NCI-H146 (cell line): ENCODE results near the gene ADAMTS17.
"Not testable (repeated sequence)": the region's sequence is repeated elsewhere in the genome, so short reads cannot be mapped to it uniquely, and the experiment has no call there.

Experiments used
- DNase-seq: peaks from one replicate; lab custom pipeline; 2025; lab: John Stamatoyannopoulos, UW

Gene ADAMTS17

DNA sequence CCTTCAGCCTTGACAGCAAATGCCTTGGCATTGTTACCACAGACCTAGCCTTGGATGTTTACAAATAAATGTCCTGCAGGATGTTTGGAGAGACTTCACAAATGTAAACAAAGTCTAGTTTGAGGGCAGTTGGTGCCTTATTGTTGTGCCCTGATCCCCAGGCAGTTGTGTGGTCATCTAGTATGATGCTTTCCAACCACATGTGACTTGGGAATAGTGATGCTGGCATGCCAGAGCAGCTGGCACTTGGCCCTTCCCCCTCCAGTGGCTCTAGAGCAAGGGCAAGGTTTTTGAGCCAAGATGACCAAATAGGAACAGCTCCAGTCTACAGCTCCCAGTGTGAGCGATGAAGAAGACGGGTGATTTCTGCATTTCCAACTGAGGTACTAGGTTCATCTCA is 258.2 kb downstream of the ADAMTS17 start:
- DNase-seq, result no peak

- DNase-seq, result no peak
Observed at GRCh38 chr15:100082761-100083402, 258.9 kb downstream of the ADAMTS17 start.

- DNase-seq, result no peak
Observed at GRCh38 chr15:100081454-100081853, 260.3 kb downstream of the ADAMTS17 start.

GRCh38 chr15:100078511-100079220 is 263.1 kb downstream of the ADAMTS17 start:
- no peak for DNase-seq

- DNase-seq, result no peak
Observed at GRCh38 chr15:100075229-100075628, 266.5 kb downstream of the ADAMTS17 start.

GRCh38 chr15:100073982-100074381 is 267.8 kb downstream of the ADAMTS17 start:
- DNase-seq, result no peak

DNA sequence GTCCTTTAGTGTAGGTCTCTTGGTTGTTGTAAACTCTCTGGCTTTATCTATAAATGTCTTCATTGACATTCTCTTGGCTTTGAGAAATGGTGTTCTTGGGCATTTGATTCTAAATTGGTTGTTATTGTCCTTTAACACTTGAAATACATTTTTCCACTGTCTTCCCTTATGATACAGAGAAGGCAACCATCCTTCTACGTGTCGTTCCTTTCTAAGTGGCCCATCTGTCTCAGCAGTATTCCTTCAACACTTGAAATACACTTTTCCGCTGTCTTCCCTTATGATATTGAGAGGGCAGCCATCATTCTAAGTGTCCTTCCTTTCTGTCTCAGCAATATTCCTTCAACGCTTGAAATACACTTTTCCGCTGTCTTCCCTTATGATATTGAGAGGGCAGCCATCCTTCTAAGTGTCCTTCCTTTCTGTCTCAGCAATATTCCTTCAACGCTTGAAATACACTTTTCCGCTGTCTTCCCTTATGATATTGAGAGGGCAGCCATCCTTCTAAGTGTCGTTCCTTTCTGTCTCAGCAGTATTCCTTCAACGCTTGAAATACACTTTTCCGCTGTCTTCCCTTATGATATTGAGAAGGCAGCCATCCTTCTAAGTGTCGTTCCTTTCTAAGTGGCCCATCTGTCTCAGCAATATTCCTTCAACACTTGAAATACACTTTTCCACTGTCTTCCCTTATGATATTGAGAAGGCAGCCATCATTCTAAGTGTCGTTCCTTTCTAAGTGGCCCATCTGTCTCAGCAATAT is 275.1 kb downstream of the ADAMTS17 start:
- not testable (repeated sequence) for DNase-seq

DNA sequence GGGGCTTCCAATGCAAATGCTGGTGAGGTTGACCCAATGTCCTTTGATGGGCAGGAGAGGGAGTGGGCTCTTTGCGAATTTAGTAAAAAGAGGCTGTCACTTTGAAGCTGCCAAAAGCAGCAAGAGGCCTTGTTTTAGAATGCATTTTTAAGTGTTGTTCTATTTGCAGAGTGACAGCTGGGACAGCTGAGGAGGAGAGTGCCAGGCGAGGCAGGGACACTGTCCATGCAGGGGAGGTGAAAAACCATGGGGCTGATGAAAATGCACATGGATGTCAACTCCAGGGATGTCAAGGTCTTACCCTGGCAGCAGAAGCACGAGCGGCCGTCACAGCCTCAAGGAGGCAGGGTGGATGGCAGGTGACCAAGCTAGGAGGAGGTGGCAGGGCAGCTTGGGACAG is 279.8 kb downstream of the ADAMTS17 start:
- DNase-seq, result no peak

DNA sequence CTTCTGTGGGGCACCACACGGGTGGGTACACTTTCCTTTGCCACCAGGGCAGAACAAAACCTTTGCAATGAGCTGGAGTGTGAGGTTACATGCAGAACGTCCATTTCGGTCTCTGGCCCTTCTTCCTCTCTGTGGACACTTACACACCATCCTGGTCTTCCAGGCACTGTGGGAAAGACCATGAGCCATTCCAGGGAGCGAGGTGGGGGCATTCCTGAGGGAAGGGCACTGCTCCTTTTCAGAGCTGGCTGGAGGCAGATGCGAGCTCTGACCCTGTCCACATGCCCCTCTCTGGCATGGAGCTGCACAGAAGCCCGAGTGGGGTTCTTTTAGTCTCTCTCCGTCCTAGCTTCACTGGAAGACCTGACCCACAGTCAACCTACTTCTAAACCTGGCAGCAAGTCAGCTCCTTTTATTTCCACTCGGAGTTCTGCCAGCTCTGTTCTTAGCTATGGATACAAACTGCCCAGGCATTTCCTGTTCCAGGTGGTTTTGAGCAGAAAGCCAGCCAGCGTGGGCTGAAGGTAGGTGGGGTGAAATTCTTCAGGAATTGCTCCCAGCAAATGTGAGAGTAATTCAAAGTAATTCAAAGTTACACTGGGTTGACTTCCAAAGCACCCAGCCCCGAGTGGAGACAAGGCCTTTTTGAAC is 281.4 kb downstream of the ADAMTS17 start:
- DNase-seq, result no peak

GRCh38 chr15:100059521-100059920 is 282.3 kb downstream of the ADAMTS17 start:
- DNase-seq, result no peak

GRCh38 chr15:100059094-100059493 is 282.7 kb downstream of the ADAMTS17 start:
- no peak for DNase-seq

- no peak for DNase-seq
Observed at GRCh38 chr15:100058458-100058857, 283.3 kb downstream of the ADAMTS17 start.

- DNase-seq, result no peak
Observed at GRCh38 chr15:100057281-100057680, 284.5 kb downstream of the ADAMTS17 start.

DNA sequence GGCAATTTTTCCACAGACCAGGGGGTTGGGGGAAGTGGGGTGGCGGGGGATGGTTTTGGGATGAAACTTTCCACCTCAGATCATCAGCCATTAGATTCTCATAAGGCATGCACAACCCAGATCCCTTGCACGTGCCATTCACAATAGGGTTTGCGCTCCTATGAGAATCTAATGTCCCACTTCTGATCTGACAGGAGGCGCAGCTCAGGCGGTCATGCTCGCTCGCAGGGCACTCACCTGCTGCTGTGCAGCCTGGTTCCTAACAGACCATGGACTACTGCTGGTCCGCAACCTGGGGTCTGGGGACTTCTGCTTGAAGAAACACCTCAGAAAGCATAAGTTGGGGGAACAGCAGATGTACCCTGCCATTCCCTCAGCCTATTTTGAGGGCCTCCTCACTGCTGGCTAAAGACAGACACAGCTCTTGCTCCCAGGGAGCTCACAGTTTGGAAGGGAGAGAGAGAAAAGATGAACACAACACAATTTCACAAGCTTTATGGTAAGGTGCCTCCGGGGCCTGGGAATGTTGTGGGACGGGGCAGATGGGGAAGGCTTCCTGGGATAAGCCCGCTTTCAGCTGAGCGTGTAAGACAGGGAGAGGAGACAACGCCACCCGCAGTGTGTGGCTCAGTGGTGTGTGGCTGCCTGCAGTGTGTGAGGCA is 285.2 kb downstream of the ADAMTS17 start:
- no peak for DNase-seq

DNA sequence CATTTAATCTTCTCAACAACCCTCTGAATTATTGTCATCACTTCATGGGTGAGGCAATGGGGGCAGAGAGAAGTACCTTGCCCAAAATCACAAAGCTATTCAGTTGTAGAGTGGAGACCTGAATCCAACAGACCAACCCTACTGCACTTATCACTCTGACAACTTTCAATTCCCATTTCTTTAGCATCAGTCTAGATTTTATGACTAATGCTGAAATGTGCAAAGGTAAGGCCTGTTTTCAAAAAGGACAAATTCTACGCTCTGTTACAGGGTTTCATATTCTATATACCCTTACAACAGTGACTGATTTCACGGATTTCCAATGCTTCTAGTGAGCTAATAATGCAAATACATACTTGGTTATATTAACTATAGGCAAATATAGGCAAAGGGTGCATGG is 286.0 kb downstream of the ADAMTS17 start:
- no peak for DNase-seq

GRCh38 chr15:100054539-100054938 is 287.2 kb downstream of the ADAMTS17 start:
- DNase-seq, result no peak

GRCh38 chr15:100053474-100054121 is 288.2 kb downstream of the ADAMTS17 start:
- DNase-seq, result no peak

DNA sequence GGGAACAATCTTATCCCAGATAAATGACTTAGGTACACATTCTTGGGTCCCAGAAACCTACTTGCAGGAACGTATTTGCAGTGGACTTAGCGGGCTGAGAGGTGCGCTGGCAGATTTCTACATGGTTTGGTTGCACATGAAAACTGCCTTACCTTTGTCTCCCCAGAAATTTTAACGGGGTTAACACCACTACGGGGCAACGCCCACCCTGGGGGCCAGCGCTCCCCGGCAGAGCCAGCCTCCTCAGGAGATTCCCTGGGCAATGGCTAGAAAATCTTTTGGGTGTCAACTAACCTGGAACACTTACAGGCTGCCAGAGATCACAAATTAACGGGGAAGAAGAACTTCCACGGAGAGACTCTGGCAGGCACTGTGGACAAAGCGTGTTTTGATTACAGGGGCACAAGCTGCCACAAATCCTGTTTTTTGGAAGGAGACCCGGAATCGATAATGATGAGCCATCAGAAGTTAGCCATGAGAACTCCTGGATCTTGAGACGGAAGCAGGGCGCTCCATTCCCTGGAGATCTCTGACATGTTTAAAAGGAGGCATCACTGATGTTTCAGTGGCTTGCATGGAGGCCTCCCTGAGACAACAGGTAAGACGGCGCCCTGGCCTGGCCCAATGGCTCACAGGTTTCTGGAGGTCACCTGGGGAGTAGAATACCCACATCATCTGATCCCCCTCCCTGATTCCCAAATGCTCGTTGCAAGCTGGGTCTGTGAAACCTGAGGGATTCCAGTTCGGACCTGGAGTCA is 288.9 kb downstream of the ADAMTS17 start:
- DNase-seq, result no peak

- no peak for DNase-seq
Observed at GRCh38 chr15:100050877-100051786, 290.6 kb downstream of the ADAMTS17 start.
